NCI-H146 (cell line): Measurements from ENCODE around the gene PARD6B.
A peak's percentile ranks its signal among the peaks of the same experiment; 100 is the strongest.
"Not testable (repeated sequence)": the region's sequence is repeated elsewhere in the genome, so short reads cannot be mapped to it uniquely, and the experiment has no call there.

ENCODE experiments used
- DNase-seq: peaks from one replicate; lab custom pipeline; 2025; lab: John Stamatoyannopoulos, UW

Gene PARD6B

GRCh38 chr20:50776122-50776817, 44.9 kb downstream of the PARD6B start:
- peak; percentile 85 for DNase-seq

GRCh38 chr20:50777373-50777772, 46.0 kb downstream of the PARD6B start:
- DNase-seq: no peak

GRCh38 chr20:50778994-50779393, 47.6 kb downstream of the PARD6B start:
- DNase-seq: not testable (repeated sequence)

- DNase-seq: no peak
Observed at GRCh38 chr20:50783390-50783789, 52.0 kb downstream of the PARD6B start.

- DNase-seq: no peak
Observed at GRCh38 chr20:50783903-50784302, 52.5 kb downstream of the PARD6B start.

GRCh38 chr20:50784464-50784863, 53.1 kb downstream of the PARD6B start:
- DNase-seq: no peak

- no peak for DNase-seq
Observed at GRCh38 chr20:50786703-50787102, 55.3 kb downstream of the PARD6B start.

GRCh38 chr20:50787181-50787580, 55.8 kb downstream of the PARD6B start:
- no peak for DNase-seq

GRCh38 chr20:50788045-50788991, 56.9 kb downstream of the PARD6B start:
- no peak for DNase-seq

- no peak for DNase-seq
Observed at GRCh38 chr20:50789968-50790650, 58.7 kb downstream of the PARD6B start.

GRCh38 chr20:50790651-50791277, 59.4 kb downstream of the PARD6B start:
- DNase-seq: peak; percentile 89

GRCh38 chr20:50792708-50793574, 61.6 kb downstream of the PARD6B start:
- DNase-seq: no peak

- peak; percentile 29 for DNase-seq
Observed at GRCh38 chr20:50793575-50794016, 62.2 kb downstream of the PARD6B start.

GRCh38 chr20:50794181-50794845, 62.9 kb downstream of the PARD6B start:
- no peak for DNase-seq

- peak; percentile 88 for DNase-seq
Observed at GRCh38 chr20:50794846-50795634, 63.7 kb downstream of the PARD6B start, which contains the start of gene BCAS4. TSS of gene BCAS4 (plus strand) at chr20:50795061. CDS start at chr20:50795084, 23 bp downstream.

- DNase-seq: no peak
Observed at GRCh38 chr20:50797142-50797541, 65.8 kb downstream of the PARD6B start.

- no peak for DNase-seq
Observed at GRCh38 chr20:50798650-50799049, 67.3 kb downstream of the PARD6B start.

GRCh38 chr20:50799176-50799889, 68.0 kb downstream of the PARD6B start:
- DNase-seq: no peak
